GM23338 (cell line): Measurements from ENCODE around the gene NPFF.

ENCODE experiments used
- CTCF ChIP-seq, 2 experiments: fragments of 200-600 bp in 1 of 2; sonication (generic) in 1 of 2; conservative IDR thresholded peaks; 2 replicates each; pipeline versions ENCODE4 v1.5.1 to v1.6.1; 2016 to 2017; ENCODE audit warnings: antibody characterized with exemption in 2 of 2, low read depth in 2 of 2, mild to moderate bottlenecking in 2 of 2, moderate library complexity in 1 of 2
- EZH2phosphoT487 ChIP-seq: fragments of 200-600 bp; sonication (generic); IDR thresholded peaks from one replicate; pipeline ENCODE4 v1.8.1; 2018; ENCODE audit warnings: antibody characterized with exemption; ENCODE audit not compliant: unreplicated experiment
- POLR2AphosphoS5 ChIP-seq: IDR thresholded peaks from 2 replicates; pipeline ENCODE4 v1.6.1; 2016; ENCODE audit warnings: antibody characterized with exemption, low read depth
- REST ChIP-seq: IDR thresholded peaks from one replicate; pipeline ENCODE4 v1.6.1; 2018; ENCODE audit warnings: antibody characterized with exemption; ENCODE audit not compliant: unreplicated experiment

GRCh38 chr12:53510181-53510812, 3.0 kb upstream of the NPFF start:
- TF ChIP-seq EZH2phosphoT487 (no peak), REST (no peak), CTCF (conservative IDR thresholded peaks at IDR 0.05; ENCODE audit: low read depth in 2 of 2) (no peak), POLR2AphosphoS5 (no peak)
